ENCODE measurements around the gene GPATCH4.

GPATCH4 gene

DNA sequence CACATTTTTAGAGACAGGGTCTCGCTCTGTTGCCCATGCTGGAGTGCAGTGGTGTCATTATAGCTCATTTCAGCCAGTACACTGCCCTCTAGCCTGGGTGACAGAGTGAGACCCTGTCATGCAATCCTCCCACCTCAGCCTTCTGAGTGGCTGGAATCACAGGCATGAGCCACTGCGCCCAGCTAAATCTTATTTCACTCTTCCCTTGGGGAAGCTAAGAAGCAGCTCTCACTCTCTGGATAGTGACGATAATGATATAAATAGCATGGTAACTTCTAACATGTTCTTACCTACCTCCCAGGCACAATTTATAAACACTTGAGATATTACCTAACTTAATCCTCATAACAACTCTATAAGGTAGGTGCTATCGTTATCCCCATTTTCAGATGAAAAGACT, 53.8 kb downstream of the GPATCH4 start:
- Histone ChIP-seq H3K4me3 (ENCODE audit: insufficient read length, low read depth) (no peak overlapping the region), H3K27me3 (ENCODE audit: insufficient read depth, insufficient read length) (no peaks in the 10 kb centered on the region), H3K9ac (ENCODE audit: insufficient read length, low read depth) (no peak overlapping the region), H3K9me3 (ENCODE audit: insufficient read depth, low read length) (no peaks in the 10 kb centered on the region), H3K36me3 (ENCODE audit: insufficient read depth, insufficient read length, low read length) (peaks cover 94% of the 10 kb centered on the region), H3K4me1 (ENCODE audit: insufficient read depth, insufficient read length) (no peaks in the 10 kb centered on the region)
- no peak for DNase-seq (ENCODE audit: low read depth, low spot score)
- TF ChIP-seq ZNF274 (IDR thresholded peaks at IDR 0.05; ENCODE audit: low read depth, low read length) (no peak), YY1 (IDR thresholded peaks at IDR 0.05; ENCODE audit: insufficient read depth, insufficient read length) (no peak), SUZ12 (IDR thresholded peaks at IDR 0.05; ENCODE audit: extremely low read depth, insufficient read depth, insufficient read length) (no peak)

DNA sequence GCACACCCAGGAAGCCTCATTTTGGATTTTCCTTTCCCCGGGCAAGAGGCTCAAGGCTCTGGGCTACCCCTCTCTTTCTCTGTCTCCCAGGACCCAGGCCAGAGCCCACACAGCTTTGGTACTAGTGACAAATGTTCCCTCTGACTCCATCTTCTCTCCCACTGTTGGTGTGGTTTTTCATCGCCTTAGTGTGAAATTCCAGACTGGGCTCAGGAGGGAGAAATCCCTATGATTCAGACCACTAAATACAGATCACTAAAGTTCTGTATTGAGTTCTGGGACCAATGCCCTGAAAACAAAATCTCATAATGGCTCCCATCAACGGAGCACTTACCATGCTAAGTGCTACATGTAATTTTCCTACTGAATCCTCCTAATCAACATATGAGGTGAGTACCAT, 55.0 kb downstream of the GPATCH4 start:
- no peak overlapping the region for H3K4me3 ChIP-seq (ENCODE audit: insufficient read length, low read depth)
- H3K9ac ChIP-seq (ENCODE audit: insufficient read length, low read depth), result no peak overlapping the region
- TF ChIP-seq SUZ12 (IDR thresholded peaks at IDR 0.05; ENCODE audit: extremely low read depth, insufficient read depth, insufficient read length), result no peak
- TF ChIP-seq ZNF274 (IDR thresholded peaks at IDR 0.05; ENCODE audit: low read depth, low read length), result no peak
- no peak for TF ChIP-seq YY1 (IDR thresholded peaks at IDR 0.05; ENCODE audit: insufficient read depth, insufficient read length)
- no peak for DNase-seq (ENCODE audit: low read depth, low spot score)
- no peaks in the 10 kb centered on the region for H3K27me3 ChIP-seq (ENCODE audit: insufficient read depth, insufficient read length)
- H3K4me1 ChIP-seq (ENCODE audit: insufficient read depth, insufficient read length), result no peaks in the 10 kb centered on the region
- peaks cover 94% of the 10 kb centered on the region for H3K36me3 ChIP-seq (ENCODE audit: insufficient read depth, insufficient read length, low read length)
- H3K9me3 ChIP-seq (ENCODE audit: insufficient read depth, low read length), result no peaks in the 10 kb centered on the region

DNA sequence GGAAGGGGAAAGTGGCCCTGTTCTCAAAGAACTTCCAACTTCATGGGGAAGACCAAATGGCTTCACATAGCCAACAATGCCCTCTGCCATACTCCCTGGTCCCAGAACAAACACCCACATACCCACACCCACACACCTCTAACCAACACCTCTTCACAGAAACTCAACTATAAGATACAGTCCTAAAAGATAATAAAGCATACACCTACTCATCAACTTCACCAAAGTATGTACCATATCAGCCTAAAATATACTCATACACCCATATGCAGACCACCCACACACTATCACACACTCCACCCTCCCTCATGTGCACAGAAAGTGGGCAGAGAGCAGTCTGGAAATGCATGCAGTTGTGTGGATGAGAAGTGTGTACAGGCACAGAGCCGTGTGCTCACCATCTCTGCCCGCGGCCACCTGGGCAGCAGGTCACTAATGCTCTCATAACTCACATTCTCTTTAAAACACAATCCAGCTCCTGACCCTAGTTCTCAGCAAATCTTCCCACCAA, 56.6 kb downstream of the GPATCH4 start:
- Histone ChIP-seq H3K36me3 (ENCODE audit: insufficient read depth, insufficient read length, low read length) (peaks cover 94% of the 10 kb centered on the region), H3K9me3 (ENCODE audit: insufficient read depth, low read length) (no peaks in the 10 kb centered on the region), H3K4me1 (ENCODE audit: insufficient read depth, insufficient read length) (no peaks in the 10 kb centered on the region), H3K9ac (ENCODE audit: insufficient read length, low read depth) (no peak overlapping the region), H3K4me3 (ENCODE audit: insufficient read length, low read depth) (no peak overlapping the region), H3K27me3 (ENCODE audit: insufficient read depth, insufficient read length) (no peaks in the 10 kb centered on the region)
- TF ChIP-seq YY1 (IDR thresholded peaks at IDR 0.05; ENCODE audit: insufficient read depth, insufficient read length), result no peak
- TF ChIP-seq SUZ12 (IDR thresholded peaks at IDR 0.05; ENCODE audit: extremely low read depth, insufficient read depth, insufficient read length), result no peak
- no peak for TF ChIP-seq ZNF274 (IDR thresholded peaks at IDR 0.05; ENCODE audit: low read depth, low read length)
- no peak for DNase-seq (ENCODE audit: low read depth, low spot score)
